ENCODE results near the gene R3HDM1.
A peak's percentile ranks its signal among the peaks of the same experiment; 100 is the strongest.
"Not testable (repeated sequence)": the region's sequence is repeated elsewhere in the genome, so short reads cannot be mapped to it uniquely, and the experiment has no call there.

Gene R3HDM1

GRCh38 chr2:135641156-135642068 lies 110.1 kb downstream of the R3HDM1 start:
- DNase-seq (ENCODE audit: low read depth) = no peak

- no peak for DNase-seq (ENCODE audit: low read depth)
These were observed 116.7 kb downstream of the R3HDM1 start for GRCh38 chr2:135647836-135648579.

GRCh38 chr2:135650721-135651120 lies 119.4 kb downstream of the R3HDM1 start:
- no peak for DNase-seq (ENCODE audit: low read depth)

GRCh38 chr2:135651717-135652116 lies 120.4 kb downstream of the R3HDM1 start:
- DNase-seq (ENCODE audit: low read depth) = no peak

- not testable (repeated sequence) for DNase-seq (ENCODE audit: low read depth)
These were observed 123.0 kb downstream of the R3HDM1 start for GRCh38 chr2:135654239-135654638.

GRCh38 chr2:135657806-135658582 lies 126.7 kb downstream of the R3HDM1 start:
- no peak for DNase-seq (ENCODE audit: low read depth)

- DNase-seq (ENCODE audit: low read depth) = no peak
These were observed 130.8 kb downstream of the R3HDM1 start for GRCh38 chr2:135662088-135662487.

- no peak for DNase-seq (ENCODE audit: low read depth)
These were observed 131.9 kb downstream of the R3HDM1 start for GRCh38 chr2:135663148-135663700.

- DNase-seq (ENCODE audit: low read depth) = peak; percentile 5
These were observed 133.4 kb downstream of the R3HDM1 start for GRCh38 chr2:135664623-135665068.

GRCh38 chr2:135667045-135667444 lies 135.8 kb downstream of the R3HDM1 start:
- no peak for DNase-seq (ENCODE audit: low read depth)

GRCh38 chr2:135674453-135674852 lies 143.2 kb downstream of the R3HDM1 start:
- DNase-seq (ENCODE audit: low read depth) = no peak

GRCh38 chr2:135676031-135676430 lies 144.7 kb downstream of the R3HDM1 start:
- no peak for DNase-seq (ENCODE audit: low read depth)

- DNase-seq (ENCODE audit: low read depth) = no peak
These were observed 147.8 kb downstream of the R3HDM1 start for GRCh38 chr2:135679125-135679524.

- no peak for DNase-seq (ENCODE audit: low read depth)
These were observed 154.1 kb downstream of the R3HDM1 start for GRCh38 chr2:135685361-135685760.

- no peak for DNase-seq (ENCODE audit: low read depth)
These were observed 157.7 kb downstream of the R3HDM1 start for GRCh38 chr2:135688978-135689377.

GRCh38 chr2:135689679-135690078 lies 158.4 kb downstream of the R3HDM1 start:
- DNase-seq (ENCODE audit: low read depth) = no peak

- DNase-seq (ENCODE audit: low read depth) = no peak
These were observed 163.4 kb downstream of the R3HDM1 start for GRCh38 chr2:135694711-135695110.

GRCh38 chr2:135698838-135699237 lies 167.6 kb downstream of the R3HDM1 start:
- no peak for DNase-seq (ENCODE audit: low read depth)

- DNase-seq (ENCODE audit: low read depth) = peak; percentile 25
These were observed 170.2 kb downstream of the R3HDM1 start for GRCh38 chr2:135701442-135701841.

- DNase-seq (ENCODE audit: low read depth) = no peak
These were observed 172.0 kb downstream of the R3HDM1 start for GRCh38 chr2:135703300-135703699.

- DNase-seq (ENCODE audit: low read depth) = not testable (repeated sequence)
These were observed 172.8 kb downstream of the R3HDM1 start for GRCh38 chr2:135704075-135704474.

- no peak for DNase-seq (ENCODE audit: low read depth)
These were observed 176.9 kb downstream of the R3HDM1 start for GRCh38 chr2:135708159-135708558.
